Activated CD4-positive, alpha-beta T cell treated with anti-CD3 and anti-CD28 coated beads for 1 hour (primary cell): ENCODE data around the gene UBD.

Experiments
- DNase-seq: peaks from one replicate; pipeline ENCODE4 v3.0.0-alpha.2; 2020

The UBD gene

GRCh38 chr6:29520232-29520631 lies 39.3 kb downstream of the UBD start:
- DNase-seq = no peak

DNA sequence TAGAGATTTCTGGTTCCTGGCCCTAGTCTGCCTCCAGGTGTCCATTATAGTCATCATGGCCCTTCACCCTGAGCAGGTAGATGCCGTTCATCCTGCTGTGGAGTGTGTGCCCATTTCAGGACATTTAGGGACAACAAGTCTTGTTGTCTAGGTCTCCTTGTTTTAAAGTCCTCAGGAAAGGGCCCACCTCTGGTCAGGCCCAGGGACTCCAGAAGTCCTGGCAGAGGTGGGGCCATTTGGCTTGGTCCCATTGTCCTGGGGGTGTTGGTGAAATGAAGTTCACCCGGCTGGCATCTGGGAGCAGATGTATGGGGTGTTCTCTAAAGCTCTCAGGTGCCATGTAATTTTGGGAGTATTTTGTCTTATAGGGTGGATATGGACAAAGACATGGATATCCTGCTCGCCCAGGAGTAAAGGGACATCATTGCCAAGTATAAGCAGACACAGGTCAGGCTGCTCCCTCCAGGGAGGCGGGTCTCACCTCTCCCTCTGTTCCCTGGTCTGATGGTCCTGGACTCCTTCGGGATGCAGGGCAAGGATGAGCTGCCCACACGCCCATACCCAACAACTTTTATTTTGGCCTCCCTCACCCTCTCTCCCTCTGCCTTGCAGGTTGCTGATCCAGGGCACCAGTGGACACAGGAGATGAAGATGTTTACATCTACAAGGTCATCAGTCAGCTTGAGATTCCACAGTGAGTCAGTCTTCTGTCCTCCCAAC lies 40.1 kb downstream of the UBD start:
- no peak for DNase-seq

DNA sequence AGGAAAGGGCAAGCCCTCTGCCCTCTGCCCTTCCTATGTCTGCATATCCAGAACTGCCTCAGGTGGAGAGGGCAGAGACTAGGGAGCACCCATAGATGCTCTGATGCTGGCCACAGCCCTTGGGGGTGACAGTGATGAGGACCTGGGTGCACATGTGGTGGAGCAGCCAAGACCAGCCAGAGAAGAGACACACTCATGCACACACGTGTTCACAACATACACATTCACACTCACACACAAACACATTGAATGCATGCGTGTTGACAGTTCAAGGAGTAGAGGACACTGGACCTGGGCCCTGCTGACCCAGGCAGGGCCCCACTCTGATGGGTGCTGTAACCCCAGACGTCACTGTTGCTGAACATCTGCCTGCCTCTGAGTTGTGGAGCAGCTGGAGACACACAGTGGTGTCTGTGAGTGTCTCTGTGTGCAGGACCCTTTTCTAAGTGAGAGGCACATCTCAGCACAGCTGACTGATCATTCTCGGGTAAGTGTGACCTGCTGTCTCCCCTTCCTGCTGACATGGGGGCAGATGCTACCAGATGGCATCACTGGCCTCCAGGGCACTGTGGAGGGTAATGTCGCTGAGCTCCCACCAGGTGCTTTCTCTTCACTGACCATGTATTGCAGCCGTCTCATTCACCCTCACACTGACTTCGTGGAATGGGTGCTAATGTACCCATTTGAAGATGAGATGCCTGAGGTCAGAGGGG lies 41.6 kb downstream of the UBD start:
- DNase-seq = no peak

- no peak for DNase-seq
Measured at GRCh38 chr6:29517245-29517644, 42.3 kb downstream of the UBD start.

GRCh38 chr6:29516108-29516507 lies 43.4 kb downstream of the UBD start:
- DNase-seq = no peak

GRCh38 chr6:29510746-29511300 lies 48.7 kb downstream of the UBD start:
- DNase-seq = no peak

GRCh38 chr6:29510202-29510601 lies 49.3 kb downstream of the UBD start:
- no peak for DNase-seq

DNA sequence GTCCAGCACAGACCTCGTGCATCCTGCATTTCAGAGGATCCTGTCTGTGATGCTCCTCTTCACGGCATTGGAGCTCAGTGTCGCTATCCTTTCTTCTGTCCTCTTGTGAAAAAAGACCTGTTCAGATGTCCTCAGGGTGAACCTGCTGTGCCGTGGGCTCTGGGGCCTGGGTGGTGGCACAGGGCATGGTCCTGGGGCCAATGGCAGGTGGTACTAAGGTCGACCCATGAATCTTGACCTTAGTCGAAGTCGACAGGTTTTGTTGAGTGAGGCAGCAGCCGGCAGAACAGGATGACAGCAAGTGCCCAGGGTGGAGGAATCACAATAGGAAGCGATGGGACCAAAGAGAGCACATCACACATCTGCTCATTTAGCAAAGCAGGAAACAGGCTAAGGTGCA lies 49.8 kb downstream of the UBD start:
- no peak for DNase-seq

- DNase-seq = no peak
Measured at GRCh38 chr6:29509239-29509638, 50.3 kb downstream of the UBD start.

GRCh38 chr6:29507319-29507718 lies 52.2 kb downstream of the UBD start:
- no peak for DNase-seq

- DNase-seq = no peak
Measured at GRCh38 chr6:29506446-29507067, 53.0 kb downstream of the UBD start.

DNA sequence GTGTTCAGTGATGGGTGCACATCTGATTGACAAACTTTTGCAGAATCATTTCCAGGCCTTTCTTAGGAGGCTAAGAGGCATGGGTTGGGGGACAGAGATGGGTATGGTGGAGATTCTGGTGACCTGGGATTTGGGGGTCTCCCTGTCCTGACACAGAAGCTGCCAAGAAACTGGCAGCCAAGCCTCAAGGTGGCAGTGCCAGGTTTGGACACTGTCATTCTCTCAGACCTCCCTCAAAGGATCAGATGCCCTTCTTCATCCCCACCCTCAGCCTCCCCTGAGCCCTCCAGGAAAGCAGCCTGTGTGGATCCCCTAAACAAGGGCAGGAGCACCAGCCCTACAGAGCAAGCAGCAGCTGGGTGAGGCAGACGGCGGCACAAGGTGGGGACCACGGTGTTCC lies 53.7 kb downstream of the UBD start:
- DNase-seq = no peak
